OCI-LY3 (cell line): ENCODE data around the gene AIG1.

Source experiments
- H2AFZ ChIP-seq: fragments of 200-600, 300-600 bp; shearing (Covaris generic); 2 replicates; pipeline ENCODE4 v1.6.0; 2014; ENCODE audit warnings: antibody characterized with exemption, low read depth, low read length
- H3K27ac ChIP-seq: fragments of 200-600, 300-600 bp; sonication (generic); 2 replicates; pipeline ENCODE4 v1.5.1; 2014; ENCODE audit warnings: mild to moderate bottlenecking, low read length, moderate library complexity, mixed read lengths
- H3K27me3 ChIP-seq: fragments of 200-600, 300-600 bp; sonication (generic); 2 replicates; pipeline ENCODE4 v1.6.1; 2014; ENCODE audit warnings: low read depth, low read length, mixed read lengths
- H3K36me3 ChIP-seq: fragments of 200-600, 300-600 bp; sonication (generic); replicated peaks from 2 replicates; pipeline ENCODE3; 2014; ENCODE audit warnings: low read depth, low read length, mixed read lengths
- H3K4me1 ChIP-seq: fragments of 300-600, 200-600 bp; sonication (generic); 2 replicates; pipeline ENCODE4 v1.6.1; 2014; ENCODE audit warnings: low read length, mixed read lengths
- H3K4me2 ChIP-seq: fragments of 200-600, 300-600 bp; sonication (generic); 2 replicates; pipeline ENCODE4 v1.6.1; 2014; ENCODE audit warnings: low read length, mixed read lengths
- H3K4me3 ChIP-seq: fragments of 300-600, 200-600 bp; sonication (generic); 2 replicates; pipeline ENCODE4 v1.5.1; 2014; ENCODE audit warnings: antibody characterized with exemption, mild to moderate bottlenecking, low read length, moderate library complexity
- H3K79me2 ChIP-seq: fragments of 300-600, 200-600 bp; shearing (Covaris generic); 2 replicates; pipeline ENCODE4 v1.6.1; 2014; ENCODE audit warnings: mild to moderate bottlenecking, low read length, mixed read lengths
- H3K9ac ChIP-seq: fragments of 300-600, 200-600 bp; shearing (Covaris generic); 2 replicates; pipeline ENCODE4 v1.6.0; 2014; ENCODE audit warnings: mild to moderate bottlenecking, low read length, moderate library complexity
- H3K9me3 ChIP-seq: fragments of 200-600, 300-600 bp; shearing (Covaris generic); 2 replicates; pipeline ENCODE4 v1.6.1; 2014; ENCODE audit warnings: low read length, mixed read lengths; ENCODE audit not compliant: insufficient read depth
- H4K20me1 ChIP-seq: fragments of 200-600, 300-600 bp; sonication (generic); 2 replicates; pipeline ENCODE4 v1.6.1; 2016; ENCODE audit warnings: low read length, mixed read lengths; ENCODE audit not compliant: insufficient read depth
- CTCF ChIP-seq: fragments of 200-600, 300-600 bp; sonication (generic); IDR thresholded peaks from 2 replicates; pipeline ENCODE4 v1.5.1; 2014; ENCODE audit warnings: antibody characterized with exemption, low read length, low read depth
- EZH2phosphoT487 ChIP-seq: fragments of 200-600 bp; shearing (Covaris generic); IDR thresholded peaks from 2 replicates; pipeline ENCODE4 v1.6.1; 2018; ENCODE audit warnings: antibody characterized with exemption, mixed run types, low read depth

The AIG1 gene

GRCh38 chr6:143205991-143206390 lies 145.3 kb downstream of the AIG1 start:
- Histone ChIP-seq H3K9me3 (no peaks in the 10 kb centered on the region), H3K4me3 (no peak overlapping the region), H3K36me3 (no peaks in the 10 kb centered on the region), H4K20me1 (no peaks in the 10 kb centered on the region), H3K27me3 (no peaks in the 10 kb centered on the region), H2AFZ (no peak overlapping the region), H3K27ac (no peak overlapping the region), H3K79me2 (no peaks in the 10 kb centered on the region), H3K9ac (no peak overlapping the region), H3K4me2 (no peak overlapping the region), H3K4me1 (no peaks in the 10 kb centered on the region)
- TF ChIP-seq EZH2phosphoT487 (no peak), CTCF (no peak)

DNA sequence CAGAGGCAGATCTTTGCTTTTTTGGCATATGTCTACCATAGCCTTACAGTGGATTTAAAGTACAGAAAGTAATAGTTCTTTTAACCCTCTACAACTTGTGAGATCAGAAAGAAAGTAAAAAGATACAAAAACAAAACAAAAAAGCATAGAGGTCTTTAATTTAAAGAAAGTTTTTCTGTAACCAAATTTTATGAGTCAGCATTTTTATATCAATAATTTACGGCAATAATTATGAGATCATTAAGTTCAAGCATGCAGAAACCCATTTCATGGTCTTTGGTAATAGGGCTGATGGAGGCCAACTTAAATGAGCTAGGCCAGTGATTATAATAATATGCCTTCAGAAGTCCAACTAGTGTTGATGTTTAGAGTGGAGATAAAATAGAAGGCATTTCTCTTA lies 145.9 kb downstream of the AIG1 start:
- no peak overlapping the region for H3K4me3 ChIP-seq
- no peaks in the 10 kb centered on the region for H3K4me1 ChIP-seq
- no peak overlapping the region for H3K27ac ChIP-seq
- TF ChIP-seq CTCF (no peak), EZH2phosphoT487 (no peak)
- no peak overlapping the region for H3K4me2 ChIP-seq
- no peaks in the 10 kb centered on the region for H3K79me2 ChIP-seq
- no peaks in the 10 kb centered on the region for H3K9me3 ChIP-seq
- no peaks in the 10 kb centered on the region for H3K36me3 ChIP-seq
- no peaks in the 10 kb centered on the region for H3K27me3 ChIP-seq
- no peaks in the 10 kb centered on the region for H4K20me1 ChIP-seq
- no peak overlapping the region for H3K9ac ChIP-seq
- H2AFZ ChIP-seq, result no peak overlapping the region

- Histone ChIP-seq H3K4me1 (no peaks in the 10 kb centered on the region), H3K27me3 (no peaks in the 10 kb centered on the region), H2AFZ (no peak overlapping the region), H3K4me2 (no peak overlapping the region), H3K9ac (no peak overlapping the region), H3K27ac (no peak overlapping the region), H3K4me3 (no peak overlapping the region), H3K79me2 (no peaks in the 10 kb centered on the region), H3K9me3 (no peaks in the 10 kb centered on the region), H3K36me3 (no peaks in the 10 kb centered on the region), H4K20me1 (no peaks in the 10 kb centered on the region)
- TF ChIP-seq CTCF, result no peak
- TF ChIP-seq EZH2phosphoT487, result no peak
These were observed 149.7 kb downstream of the AIG1 start for GRCh38 chr6:143210420-143210819.

DNA sequence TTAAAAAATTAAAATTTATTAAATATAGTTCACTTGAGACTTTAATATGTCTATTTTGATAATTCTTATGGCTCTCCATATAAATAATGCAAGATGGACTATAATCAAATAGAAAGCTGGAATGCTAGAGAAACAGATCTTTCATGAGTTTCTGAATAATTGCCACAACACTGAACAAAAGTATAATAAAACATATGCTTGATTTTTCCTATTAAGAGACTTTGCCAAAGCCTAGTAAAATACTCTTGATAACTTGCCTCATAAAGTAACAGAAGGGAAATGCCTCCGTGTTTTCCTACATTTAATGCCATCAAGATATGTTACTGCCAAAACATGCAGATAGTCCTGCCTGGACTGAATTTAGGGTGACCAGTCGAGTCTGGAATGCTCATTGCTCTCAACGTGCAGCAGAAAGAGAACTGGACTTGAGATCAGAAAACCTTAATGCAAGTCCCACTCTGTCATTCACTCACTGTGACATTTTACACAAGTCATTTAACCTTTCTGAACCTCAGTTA lies 153.2 kb downstream of the AIG1 start:
- no peaks in the 10 kb centered on the region for H3K36me3 ChIP-seq
- TF ChIP-seq CTCF, result no peak
- no peak for TF ChIP-seq EZH2phosphoT487
- no peak overlapping the region for H3K4me3 ChIP-seq
- no peak overlapping the region for H3K9ac ChIP-seq
- no peaks in the 10 kb centered on the region for H3K4me1 ChIP-seq
- H3K79me2 ChIP-seq, result no peaks in the 10 kb centered on the region
- H3K9me3 ChIP-seq, result no peaks in the 10 kb centered on the region
- H2AFZ ChIP-seq, result no peak overlapping the region
- H3K27ac ChIP-seq, result no peak overlapping the region
- no peaks in the 10 kb centered on the region for H4K20me1 ChIP-seq
- H3K27me3 ChIP-seq, result no peaks in the 10 kb centered on the region
- H3K4me2 ChIP-seq, result no peak overlapping the region
